Hepatocyte (in vitro differentiated cells): ENCODE data around the gene CD300LB.

Experiments used
- EZH2 ChIP-seq: fragments of 200-600 bp; sonication (generic); IDR thresholded peaks from 2 replicates; pipeline ENCODE4 v1.6.1; 2016; ENCODE audit warnings: antibody characterized with exemption, mild to moderate bottlenecking, borderline replicate concordance
- TF ChIP-seq, protein P1 (sequence below): fragments of 200-600 bp; sonication (generic); IDR thresholded peaks from 2 replicates; pipeline ENCODE4 v1.5.1; 2016; ENCODE audit warnings: antibody characterized with exemption, mild to moderate bottlenecking; ENCODE audit not compliant: poor library complexity

GRCh38 chr17:74490716-74491115 is 40.6 kb downstream of the CD300LB start:
- TF ChIP-seq, protein P1, sequence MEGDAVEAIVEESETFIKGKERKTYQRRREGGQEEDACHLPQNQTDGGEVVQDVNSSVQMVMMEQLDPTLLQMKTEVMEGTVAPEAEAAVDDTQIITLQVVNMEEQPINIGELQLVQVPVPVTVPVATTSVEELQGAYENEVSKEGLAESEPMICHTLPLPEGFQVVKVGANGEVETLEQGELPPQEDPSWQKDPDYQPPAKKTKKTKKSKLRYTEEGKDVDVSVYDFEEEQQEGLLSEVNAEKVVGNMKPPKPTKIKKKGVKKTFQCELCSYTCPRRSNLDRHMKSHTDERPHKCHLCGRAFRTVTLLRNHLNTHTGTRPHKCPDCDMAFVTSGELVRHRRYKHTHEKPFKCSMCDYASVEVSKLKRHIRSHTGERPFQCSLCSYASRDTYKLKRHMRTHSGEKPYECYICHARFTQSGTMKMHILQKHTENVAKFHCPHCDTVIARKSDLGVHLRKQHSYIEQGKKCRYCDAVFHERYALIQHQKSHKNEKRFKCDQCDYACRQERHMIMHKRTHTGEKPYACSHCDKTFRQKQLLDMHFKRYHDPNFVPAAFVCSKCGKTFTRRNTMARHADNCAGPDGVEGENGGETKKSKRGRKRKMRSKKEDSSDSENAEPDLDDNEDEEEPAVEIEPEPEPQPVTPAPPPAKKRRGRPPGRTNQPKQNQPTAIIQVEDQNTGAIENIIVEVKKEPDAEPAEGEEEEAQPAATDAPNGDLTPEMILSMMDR: no peak
- no peak for TF ChIP-seq EZH2
